CD14-positive monocyte (primary cell): ENCODE measurements around the gene FAM136A. TPM values are rescaled to one million over a fixed set of nuclear protein-coding genes. Genes with fewer than 3 reads are reported as not detected.
"Not testable (repeated sequence)": the region's sequence is repeated elsewhere in the genome, so short reads cannot be mapped to it uniquely, and the experiment has no call there.

Source experiments
- DNase-seq, 3 donors: peaks; one replicate each; pipeline ENCODE4 v3.0.0-alpha.2; 2011 to 2022
- H2AFZ ChIP-seq: 2 replicates; pipeline ENCODE4 v1.6.0; 2012; ENCODE audit warnings: mild to moderate bottlenecking, low read depth, low read length, inconsistent platforms; ENCODE audit not compliant: insufficient read depth, poor library complexity, severe bottlenecking
- H3K27ac ChIP-seq, 2 donors: 1 replicate in 1 of 2; 2 replicates in 1 of 2; pipeline ENCODE4 v1.5.1; 2012 to 2013; ENCODE audit warnings: low read length in 2 of 2, control low read depth in 1 of 2, inconsistent platforms in 1 of 2, low read depth in 1 of 2, mild to moderate bottlenecking in 1 of 2
- H3K27me3 ChIP-seq, 2 donors: one replicate each; pipeline versions ENCODE4 v1.6.0 to v1.6.1; 2011 to 2013; ENCODE audit warnings: low read length in 2 of 2; ENCODE audit not compliant: control insufficient read depth in 2 of 2, insufficient read depth in 2 of 2
- H3K36me3 ChIP-seq, 2 donors: replicated peaks in 1 of 2; 1 replicate in 1 of 2; 2 replicates in 1 of 2; pipeline versions ENCODE4 v1.5.1 to v1.6.1; 2012 to 2013; ENCODE audit warnings: low read length in 2 of 2, control low read depth in 1 of 2, inconsistent platforms in 1 of 2, mild to moderate bottlenecking in 1 of 2; ENCODE audit not compliant: insufficient read depth in 2 of 2, control insufficient read depth in 1 of 2
- H3K4me1 ChIP-seq, 2 donors: 1 replicate in 1 of 2; 2 replicates in 1 of 2; pipeline versions ENCODE4 v1.5.1 to v1.6.1; 2012 to 2013; ENCODE audit warnings: low read length in 2 of 2, control low read depth in 1 of 2, inconsistent platforms in 1 of 2, mild to moderate bottlenecking in 1 of 2, moderate library complexity in 1 of 2; ENCODE audit not compliant: insufficient read depth in 2 of 2, control insufficient read depth in 1 of 2
- H3K4me2 ChIP-seq: replicated peaks from 2 replicates; pipeline ENCODE3; 2012; ENCODE audit warnings: low read length, moderate library complexity, mild to moderate bottlenecking; ENCODE audit not compliant: poor library complexity, severe bottlenecking; ENCODE audit errors: extremely low read depth
- H3K4me3 ChIP-seq, 3 experiments: fragments of 200-600 bp in 1 of 3; sonication (generic) in 1 of 3; replicated peaks in 1 of 3; 1 replicate in 2 of 3; 2 replicates in 1 of 3; pipeline ENCODE4 v1.5.1; 2011 to 2013; ENCODE audit warnings: low read length in 3 of 3, mild to moderate bottlenecking in 3 of 3, control low read depth in 2 of 3, low read depth in 2 of 3, inconsistent platforms in 1 of 3, moderate library complexity in 1 of 3
- H3K79me2 ChIP-seq: 2 replicates; pipeline ENCODE4 v1.6.0; 2012; ENCODE audit warnings: mild to moderate bottlenecking, control low read depth, inconsistent platforms, low read length, moderate library complexity; ENCODE audit not compliant: insufficient read depth
- H3K9ac ChIP-seq: 2 replicates; pipeline ENCODE4 v1.6.0; 2017; ENCODE audit warnings: low read length, mild to moderate bottlenecking; ENCODE audit not compliant: insufficient read depth, poor library complexity, severe bottlenecking
- H3K9me3 ChIP-seq, 2 donors: replicated peaks in 1 of 2; 1 replicate in 1 of 2; 2 replicates in 1 of 2; pipeline versions ENCODE4 v1.5.1 to v1.6.1; 2012 to 2013; ENCODE audit warnings: low read length in 2 of 2, control low read depth in 1 of 2; ENCODE audit not compliant: control insufficient read depth in 1 of 2, insufficient read depth in 1 of 2
- H4K20me1 ChIP-seq: 2 replicates; pipeline ENCODE4 v1.6.0; 2012; ENCODE audit warnings: mild to moderate bottlenecking, low read length, control low read depth, moderate library complexity; ENCODE audit not compliant: insufficient read depth
- H3K27ac Mint-ChIP-seq, 7 donors: one replicate each; pipeline ENCODE4 v1.8.0; 2020; ENCODE audit warnings: mild to moderate bottlenecking in 7 of 7, mixed read lengths in 7 of 7, moderate library complexity in 6 of 7, inconsistent platforms in 2 of 7
- H3K27me3 Mint-ChIP-seq, 3 donors: one replicate each; pipeline ENCODE4 v1.8.0; 2021 to 2022; ENCODE audit warnings: low read depth in 3 of 3, mild to moderate bottlenecking in 3 of 3, mixed read lengths in 3 of 3, moderate library complexity in 3 of 3, inconsistent platforms in 1 of 3
- H3K36me3 Mint-ChIP-seq, 2 donors: one replicate each; pipeline ENCODE4 v1.8.0; 2020; ENCODE audit warnings: mixed read lengths in 2 of 2, inconsistent platforms in 1 of 2, mild to moderate bottlenecking in 1 of 2
- H3K4me1 Mint-ChIP-seq: one replicate; pipeline ENCODE4 v1.8.0; 2020; ENCODE audit warnings: mild to moderate bottlenecking, mixed read lengths
- H3K4me3 Mint-ChIP-seq, 2 donors: one replicate each; pipeline ENCODE4 v1.8.0; 2020; ENCODE audit warnings: mild to moderate bottlenecking in 2 of 2, mixed read lengths in 2 of 2, moderate library complexity in 1 of 2
- H3K9me3 Mint-ChIP-seq, 7 donors: one replicate each; pipeline ENCODE4 v1.8.0; 2020 to 2022; ENCODE audit warnings: mixed read lengths in 7 of 7, mild to moderate bottlenecking in 6 of 7, moderate library complexity in 6 of 7, inconsistent platforms in 2 of 7
- CTCF ChIP-seq: fragments of 200-600 bp; IDR thresholded peaks from one replicate; pipeline ENCODE4 v1.8.0; 2022; ENCODE audit warnings: antibody characterized with exemption, mild to moderate bottlenecking
- WGBS: methylation state at CpG from one replicate; pipeline ENCODE4 v1.1.5; 2013; ENCODE audit warnings: missing lambda C conversion rate; ENCODE audit not compliant: insufficient coverage; 5-methylcytosine and 5-hydroxymethylcytosine counted together
- intact Hi-C, 2 donors: fragments of 100-400 bp; cut with micrococcal nuclease; formaldehyde crosslinking; loops; one replicate each; pipeline versions ENCODE4 v1.15.0 to v1.15.1; 2023
- polyA plus RNA-seq, 3 donors: library from polyadenylated mRNA; depleted of rRNA in 1 of 3; unstranded in 2 of 3; stranded (reverse) in 1 of 3; fragments of 300-500 nt in 2 of 3; fragments of >200 nt in 1 of 3; fragmentation: Illumina TruSeq in 2 of 3; gene quantifications; 1 replicate in 2 of 3; 2 replicates in 1 of 3; pipeline ENCODE4 v1.2.3, GENCODE V29; 2012 to 2021

FAM136A gene
- polyA plus RNA-seq, 3 donors: 26.1 to 31.8 (median 30.1) TPM

GRCh38 chr2:70266925-70267324 lies 34.9 kb downstream of the FAM136A start:
- H3K27me3 ChIP-seq, H3K27me3 Mint-ChIP-seq, H3K9ac ChIP-seq, H3K4me1 Mint-ChIP-seq, H3K4me3 Mint-ChIP-seq, intact Hi-C loops, H3K4me3 ChIP-seq, H3K4me2 ChIP-seq, H3K79me2 ChIP-seq, DNase-seq, H4K20me1 ChIP-seq, H3K9me3 Mint-ChIP-seq, H3K27ac Mint-ChIP-seq, H2AFZ ChIP-seq, H3K4me1 ChIP-seq, H3K9me3 ChIP-seq, H3K27ac ChIP-seq: not testable (repeated sequence)
- peaks cover 25 to 43% of the 10 kb centered on the region in 2 donors for H3K36me3 Mint-ChIP-seq
- H3K36me3 ChIP-seq: peaks cover 0 to 12% of the 10 kb centered on the region in 2 donors
- WGBS: 100% methylated on average over 2 of the region's 30 CpGs

- Histone ChIP-seq H3K4me1 (peaks cover 10 to 13% of the 10 kb centered on the region in 2 donors), H3K4me2 (no peak overlapping the region), H4K20me1 (no peaks in the 10 kb centered on the region), H2AFZ (no peak overlapping the region), H3K27ac (no peak overlapping the region), H3K9ac (no peak overlapping the region), H3K27me3 (no peaks in the 10 kb centered on the region), H3K4me3 (no peak overlapping the region), H3K9me3 (no peaks in the 10 kb centered on the region), H3K36me3 (peaks cover 0 to 19% of the 10 kb centered on the region in 2 donors), H3K79me2 (no peaks in the 10 kb centered on the region)
- DNase-seq: no peak
- Mint-ChIP-seq H3K36me3 (peaks cover 29 to 47% of the 10 kb centered on the region in 2 donors), H3K4me3 (no peak overlapping the region), H3K4me1 (peaks cover 15% of the 10 kb centered on the region), H3K27me3 (peaks cover 2 to 4% (median 2%) of the 10 kb centered on the region in 3 donors), H3K27ac (no peak overlapping the region), H3K9me3 (peaks cover 0 to 7% (median 0%) of the 10 kb centered on the region in 7 donors)
- no CpG with 5 or more reads among the region's 1 CpG for WGBS
- TF ChIP-seq CTCF: no peak
- intact Hi-C loops: no loop called here
Measured at GRCh38 chr2:70261501-70261900, 40.4 kb downstream of the FAM136A start.
